Upper lobe of right lung (tissue), 1 donor: ENCODE measurements around the gene LRFN3. TPM values are rescaled to one million over a fixed set of nuclear protein-coding genes. Genes with fewer than 3 reads are reported as not detected.

ENCODE experiments used
- ATAC-seq: fragments of 200-7000 bp; cut with Tn5 transposase; one replicate; pipeline ENCODE4 v1.9.1; 2020; ENCODE audit warnings: mild to moderate bottlenecking, moderate library complexity
- DNase-seq: peaks from one replicate; pipeline ENCODE4 v3.0.0-alpha.2; 2020
- H3K27ac ChIP-seq: fragments of 200-600 bp; one replicate; pipeline ENCODE4 v1.8.0; 2022
- H3K27me3 ChIP-seq: fragments of 200-600 bp; one replicate; pipeline ENCODE4 v1.8.0; 2022; ENCODE audit warnings: mild to moderate bottlenecking
- H3K36me3 ChIP-seq: fragments of 200-600 bp; one replicate; pipeline ENCODE4 v1.8.0; 2022
- H3K4me1 ChIP-seq: fragments of 200-600 bp; one replicate; pipeline ENCODE4 v1.8.0; 2022
- H3K4me3 ChIP-seq: fragments of 200-600 bp; one replicate; pipeline ENCODE4 v1.8.0; 2022; ENCODE audit warnings: mild to moderate bottlenecking
- H3K9me3 ChIP-seq: fragments of 200-600 bp; one replicate; pipeline ENCODE4 v1.8.0; 2022
- intact Hi-C: fragments of 100-400 bp; cut with DNase I; formaldehyde crosslinking; loops from one replicate; pipeline ENCODE4 v1.11.0; 2022
- total RNA-seq: library from RNA; stranded (reverse); fragmentation: NEBNext Ultra II Directional; extraction: Animal tissue kit (Norgen Biotek cat#: 25700); gene quantifications from one replicate; pipeline ENCODE4 v1.2.1, GENCODE V29; 2021
- TF ChIP-seq, protein P1 (sequence below): fragments of 200-600 bp; IDR thresholded peaks from one replicate; pipeline ENCODE4 v1.8.0; 2022; ENCODE audit warnings: antibody characterized with exemption
- donor health status: DM: no; HTN: yes; CAD: no; lungs with severe emphysema.

Gene LRFN3
- total RNA-seq, 1 donor from 2014 or later, result 10.5 TPM

DNA sequence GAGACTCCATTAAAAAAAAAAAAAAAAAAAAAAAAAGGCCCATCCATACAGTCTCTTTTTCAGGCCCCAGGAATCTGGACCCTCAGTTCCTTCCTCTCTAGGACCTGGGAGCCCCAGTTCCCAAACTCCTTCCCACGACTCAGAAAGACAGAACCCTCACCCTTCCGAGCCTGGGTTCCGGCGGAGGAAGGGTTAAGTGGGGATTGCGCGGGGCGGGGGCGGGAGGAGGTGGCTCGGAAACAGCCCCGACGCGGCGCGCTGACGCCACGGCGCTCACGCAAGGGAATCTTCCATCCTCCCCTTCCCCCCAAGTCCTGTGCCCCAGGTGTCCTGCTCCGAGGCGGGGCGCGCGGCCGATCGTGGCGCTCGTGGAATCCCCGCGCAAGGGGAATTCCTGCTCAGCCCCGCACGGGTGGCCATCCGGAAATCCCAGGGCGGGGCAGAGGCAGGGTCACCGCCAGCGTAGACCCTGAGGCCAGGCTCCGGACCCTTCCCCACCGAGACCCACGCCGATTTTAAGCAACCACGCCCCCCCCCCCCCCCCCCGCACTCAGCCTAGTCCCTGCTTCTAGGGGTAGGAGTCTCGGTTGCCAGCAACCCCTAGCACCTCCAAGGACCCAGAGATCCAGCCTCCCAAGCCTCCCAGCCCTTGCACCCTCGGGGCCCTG lies 36.5 kb upstream of the LRFN3 start:
- H3K4me1 ChIP-seq, result peaks cover 28% of the 10 kb centered on the region
- intact Hi-C loops, result no loop called here
- TF ChIP-seq, protein P1, sequence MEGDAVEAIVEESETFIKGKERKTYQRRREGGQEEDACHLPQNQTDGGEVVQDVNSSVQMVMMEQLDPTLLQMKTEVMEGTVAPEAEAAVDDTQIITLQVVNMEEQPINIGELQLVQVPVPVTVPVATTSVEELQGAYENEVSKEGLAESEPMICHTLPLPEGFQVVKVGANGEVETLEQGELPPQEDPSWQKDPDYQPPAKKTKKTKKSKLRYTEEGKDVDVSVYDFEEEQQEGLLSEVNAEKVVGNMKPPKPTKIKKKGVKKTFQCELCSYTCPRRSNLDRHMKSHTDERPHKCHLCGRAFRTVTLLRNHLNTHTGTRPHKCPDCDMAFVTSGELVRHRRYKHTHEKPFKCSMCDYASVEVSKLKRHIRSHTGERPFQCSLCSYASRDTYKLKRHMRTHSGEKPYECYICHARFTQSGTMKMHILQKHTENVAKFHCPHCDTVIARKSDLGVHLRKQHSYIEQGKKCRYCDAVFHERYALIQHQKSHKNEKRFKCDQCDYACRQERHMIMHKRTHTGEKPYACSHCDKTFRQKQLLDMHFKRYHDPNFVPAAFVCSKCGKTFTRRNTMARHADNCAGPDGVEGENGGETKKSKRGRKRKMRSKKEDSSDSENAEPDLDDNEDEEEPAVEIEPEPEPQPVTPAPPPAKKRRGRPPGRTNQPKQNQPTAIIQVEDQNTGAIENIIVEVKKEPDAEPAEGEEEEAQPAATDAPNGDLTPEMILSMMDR, result no peak

DNA sequence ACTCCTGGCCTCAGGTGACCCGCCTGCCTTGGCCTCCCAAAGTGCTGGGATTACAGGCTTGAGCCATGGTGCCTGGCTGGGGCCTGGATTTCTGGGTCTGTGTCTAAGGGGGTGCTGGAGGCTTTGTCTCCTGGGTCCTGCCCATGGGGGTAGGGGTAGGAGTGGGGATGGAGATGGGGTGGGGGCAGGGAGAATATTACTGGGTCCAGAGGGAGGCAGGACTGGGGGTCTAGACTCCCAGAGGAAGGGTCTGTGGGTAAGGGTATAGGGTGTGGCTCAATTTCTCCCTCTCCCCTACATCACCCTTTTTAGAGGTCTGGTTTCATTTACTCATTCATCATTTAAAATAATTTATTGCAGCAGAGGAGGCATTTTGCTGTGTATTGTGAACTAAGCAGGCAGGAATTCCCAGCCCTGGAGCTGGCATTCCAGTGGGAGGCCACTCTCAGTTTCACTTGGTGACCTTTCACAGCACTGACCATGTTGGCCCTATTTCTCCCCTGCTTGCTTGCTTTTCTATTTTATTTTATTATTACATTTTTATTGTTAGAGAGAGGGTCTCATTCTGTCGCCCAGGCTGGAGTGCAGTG lies 35.0 kb upstream of the LRFN3 start:
- ATAC-seq (no peak), DNase-seq (no peak)
- H3K36me3 ChIP-seq, result peaks cover 14% of the 10 kb centered on the region
- no peaks in the 10 kb centered on the region for H3K27me3 ChIP-seq
- intact Hi-C loops, result no loop called here
- H3K4me3 ChIP-seq, result peak overlapping the region; percentile 84
- H3K9me3 ChIP-seq, result no peaks in the 10 kb centered on the region
- TF ChIP-seq, protein P1, result no peak
- H3K4me1 ChIP-seq, result peaks cover 28% of the 10 kb centered on the region
- H3K27ac ChIP-seq, result peak overlapping the region; percentile 86

More for the DNA sequence above, 36.5 kb upstream of the LRFN3 start:
- peaks cover 29% of the 10 kb centered on the region for H3K36me3 ChIP-seq
- peak overlapping the region; percentile 84 for H3K4me3 ChIP-seq
- H3K27ac ChIP-seq, result peak overlapping the region; percentile 86
- peak; percentile 83 for ATAC-seq
- H3K27me3 ChIP-seq, result no peaks in the 10 kb centered on the region
- DNase-seq, result peak; percentile 93
- no peaks in the 10 kb centered on the region for H3K9me3 ChIP-seq

DNA sequence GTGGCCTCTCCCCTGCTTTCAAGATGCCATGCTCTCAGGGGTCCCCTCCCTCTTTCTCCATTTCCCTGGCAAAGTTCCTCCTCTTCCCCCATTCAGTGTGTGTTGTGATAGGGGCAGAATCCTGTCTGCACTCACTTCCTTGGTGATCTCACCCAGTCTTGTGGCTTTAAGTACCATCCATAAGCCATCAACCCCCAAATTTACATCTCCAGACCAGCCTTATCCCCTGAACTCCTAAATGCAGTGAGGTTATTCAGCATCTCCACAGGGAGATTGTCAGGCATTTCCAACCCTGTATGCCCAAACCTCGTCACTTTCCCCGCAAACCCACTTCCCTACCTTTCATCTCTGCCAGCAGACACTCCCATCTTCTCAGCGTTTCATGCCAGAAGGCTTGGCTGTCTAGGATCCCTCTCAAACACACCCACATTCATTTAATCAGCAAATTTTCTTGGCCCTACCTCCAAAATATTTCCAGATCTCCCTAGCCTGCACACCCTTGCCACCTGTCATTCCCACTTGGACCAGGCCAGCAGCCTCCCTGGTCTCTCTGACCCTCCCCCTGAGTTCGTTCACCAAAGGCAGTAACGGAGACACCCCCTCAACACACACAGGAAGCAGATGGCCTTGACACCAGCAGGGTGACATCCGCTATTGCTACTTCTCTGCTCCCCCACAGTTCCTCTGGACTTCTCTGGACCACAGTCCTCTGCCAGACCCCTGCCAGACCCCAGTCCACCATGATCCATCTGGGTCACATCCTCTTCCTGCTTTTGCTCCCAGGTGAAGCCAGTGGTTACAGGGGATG lies 34.1 kb upstream of the LRFN3 start, which contains the start of gene HCST:
HCST (plus strand) TSS at position 676 of the 808 bp plus-strand sequence; CDS start at position 741, 65 bp downstream.
- ATAC-seq, result no peak
- peak within 1 kb of the TSS; percentile 67 for H3K27ac ChIP-seq
- no peak for DNase-seq
- intact Hi-C loops, result no loop called here
- no peaks in the 10 kb centered on the region for H3K27me3 ChIP-seq
- TF ChIP-seq, protein P1, result no peak
- H3K36me3 ChIP-seq, result peaks cover 5% of the 10 kb centered on the region
- no peaks in the 10 kb centered on the region for H3K9me3 ChIP-seq
- H3K4me1 ChIP-seq, result peaks cover 33% of the 10 kb centered on the region
- H3K4me3 ChIP-seq, result peak within 1 kb of the TSS; percentile 84

DNA sequence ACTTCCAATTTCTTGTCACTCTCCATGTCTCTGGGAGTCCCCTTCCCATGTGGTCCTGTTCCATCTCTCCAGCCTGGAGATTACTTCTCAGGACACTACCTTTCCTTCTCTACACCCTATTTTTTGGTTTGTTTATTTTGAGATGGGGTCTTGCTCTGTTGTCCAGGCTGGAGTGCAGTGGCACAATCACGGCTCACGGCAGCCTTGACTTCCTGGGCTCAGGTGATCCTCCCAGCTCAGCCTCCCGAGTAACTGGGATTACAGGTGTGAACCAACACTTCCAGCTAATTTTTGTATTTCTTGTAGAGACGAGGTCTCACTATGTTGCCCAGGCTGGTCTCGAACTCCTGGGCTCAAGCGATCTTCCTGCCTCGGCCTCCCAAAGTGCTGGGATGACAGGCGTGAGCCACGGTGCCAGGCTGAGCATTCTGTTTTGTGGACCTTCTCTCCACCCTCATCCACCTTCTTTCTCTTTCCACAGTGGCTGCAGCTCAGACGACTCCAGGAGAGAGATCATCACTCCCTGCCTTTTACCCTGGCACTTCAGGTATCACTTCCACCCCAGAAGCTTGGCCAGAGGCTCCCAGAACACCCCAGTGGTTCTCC lies 33.2 kb upstream of the LRFN3 start:
- no peak for ATAC-seq
- peak overlapping the region; percentile 67 for H3K27ac ChIP-seq
- TF ChIP-seq, protein P1, result no peak
- DNase-seq, result no peak
- no peaks in the 10 kb centered on the region for H3K27me3 ChIP-seq
- H3K36me3 ChIP-seq, result no peaks in the 10 kb centered on the region
- intact Hi-C loops, result no loop called here
- H3K9me3 ChIP-seq, result no peaks in the 10 kb centered on the region
- H3K4me1 ChIP-seq, result peaks cover 28% of the 10 kb centered on the region
- H3K4me3 ChIP-seq, result peak overlapping the region; percentile 84

DNA sequence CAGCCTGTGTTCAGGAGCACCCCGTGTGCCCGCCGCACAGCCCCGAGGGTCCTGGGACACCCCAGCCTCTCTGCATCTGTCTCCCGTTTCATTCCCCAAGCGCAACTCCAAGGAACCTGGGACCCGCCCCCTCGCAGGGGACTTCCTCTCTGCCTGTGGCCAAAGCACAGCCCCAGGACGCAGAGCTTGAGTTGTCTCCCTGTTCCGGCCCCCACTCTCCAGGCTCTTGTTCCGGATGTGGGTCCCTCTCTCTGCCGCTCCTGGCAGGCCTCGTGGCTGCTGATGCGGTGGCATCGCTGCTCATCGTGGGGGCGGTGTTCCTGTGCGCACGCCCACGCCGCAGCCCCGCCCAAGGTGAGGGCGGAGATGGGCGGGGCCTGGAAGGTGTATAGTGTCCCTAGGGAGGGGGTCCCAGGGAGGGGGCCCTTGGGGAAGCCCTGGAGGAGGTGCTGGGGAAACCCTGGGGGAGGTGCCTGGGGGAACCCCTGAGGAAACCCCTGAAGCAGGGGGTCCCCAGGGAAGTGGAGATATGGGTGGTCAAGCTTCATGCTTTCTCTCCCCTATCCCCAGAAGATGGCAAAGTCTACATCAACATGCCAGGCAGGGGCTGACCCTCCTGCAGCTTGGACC lies 32.5 kb upstream of the LRFN3 start:
- H3K9me3 ChIP-seq, result no peaks in the 10 kb centered on the region
- H3K4me3 ChIP-seq, result peak overlapping the region; percentile 84
- TF ChIP-seq, protein P1, result no peak
- ATAC-seq (peak; percentile 71), DNase-seq (peak; percentile 94)
- H3K27me3 ChIP-seq, result no peaks in the 10 kb centered on the region
- peak overlapping the region; percentile 67 for H3K27ac ChIP-seq
- H3K36me3 ChIP-seq, result no peaks in the 10 kb centered on the region
- H3K4me1 ChIP-seq, result peaks cover 23% of the 10 kb centered on the region
- intact Hi-C loops, result no loop called here
